Endothelial cell (in vitro differentiated cells): ENCODE results near the gene MTMR3. TPM values are rescaled to one million over a fixed set of nuclear protein-coding genes. Genes with fewer than 3 reads are reported as not detected.
"Not testable (repeated sequence)": the region's sequence is repeated elsewhere in the genome, so short reads cannot be mapped to it uniquely, and the experiment has no call there.

Experiments
- DNase-seq: peaks from one replicate; pipeline ENCODE4 v3.0.0; 2021; ENCODE audit warnings: low spot score
- H3K27ac Mint-ChIP-seq: one replicate; pipeline ENCODE4 v1.8.0; 2021; ENCODE audit warnings: mixed read lengths, inconsistent platforms; ENCODE audit not compliant: unreplicated experiment
- H3K27me3 Mint-ChIP-seq: one replicate; pipeline ENCODE4 v1.8.0; 2021; ENCODE audit warnings: mild to moderate bottlenecking, moderate library complexity, mixed read lengths, inconsistent platforms; ENCODE audit not compliant: unreplicated experiment
- H3K36me3 Mint-ChIP-seq: one replicate; pipeline ENCODE4 v1.8.0; 2021; ENCODE audit warnings: mild to moderate bottlenecking, low read depth, mixed read lengths, inconsistent platforms; ENCODE audit not compliant: unreplicated experiment
- H3K4me1 Mint-ChIP-seq: one replicate; pipeline ENCODE4 v1.8.0; 2021; ENCODE audit warnings: mild to moderate bottlenecking, mixed read lengths, inconsistent platforms; ENCODE audit not compliant: unreplicated experiment
- H3K4me3 Mint-ChIP-seq: one replicate; pipeline ENCODE4 v1.8.0; 2021; ENCODE audit warnings: mild to moderate bottlenecking, mixed read lengths, inconsistent platforms; ENCODE audit not compliant: unreplicated experiment
- H3K9me3 Mint-ChIP-seq: one replicate; pipeline ENCODE4 v1.8.0; 2021; ENCODE audit warnings: mixed read lengths, inconsistent platforms; ENCODE audit not compliant: unreplicated experiment
- total RNA-seq: library from RNA; stranded (reverse); fragmentation: NEBNext Ultra II Directional; extraction: Animal tissue kit (Norgen Biotek cat#: 25700); gene quantifications from one replicate; pipeline ENCODE4 v1.2.1, GENCODE V29; 2021; ENCODE audit not compliant: unreplicated experiment
- TF ChIP-seq, protein P1 (sequence below): fragments of 200-600 bp; sonication (generic); IDR thresholded peaks from one replicate; pipeline ENCODE4 v1.5.0; 2021; ENCODE audit warnings: antibody characterized with exemption; ENCODE audit not compliant: unreplicated experiment

Gene MTMR3
- total RNA-seq, 1 donor from 2014 or later, result 39.1 TPM

DNA sequence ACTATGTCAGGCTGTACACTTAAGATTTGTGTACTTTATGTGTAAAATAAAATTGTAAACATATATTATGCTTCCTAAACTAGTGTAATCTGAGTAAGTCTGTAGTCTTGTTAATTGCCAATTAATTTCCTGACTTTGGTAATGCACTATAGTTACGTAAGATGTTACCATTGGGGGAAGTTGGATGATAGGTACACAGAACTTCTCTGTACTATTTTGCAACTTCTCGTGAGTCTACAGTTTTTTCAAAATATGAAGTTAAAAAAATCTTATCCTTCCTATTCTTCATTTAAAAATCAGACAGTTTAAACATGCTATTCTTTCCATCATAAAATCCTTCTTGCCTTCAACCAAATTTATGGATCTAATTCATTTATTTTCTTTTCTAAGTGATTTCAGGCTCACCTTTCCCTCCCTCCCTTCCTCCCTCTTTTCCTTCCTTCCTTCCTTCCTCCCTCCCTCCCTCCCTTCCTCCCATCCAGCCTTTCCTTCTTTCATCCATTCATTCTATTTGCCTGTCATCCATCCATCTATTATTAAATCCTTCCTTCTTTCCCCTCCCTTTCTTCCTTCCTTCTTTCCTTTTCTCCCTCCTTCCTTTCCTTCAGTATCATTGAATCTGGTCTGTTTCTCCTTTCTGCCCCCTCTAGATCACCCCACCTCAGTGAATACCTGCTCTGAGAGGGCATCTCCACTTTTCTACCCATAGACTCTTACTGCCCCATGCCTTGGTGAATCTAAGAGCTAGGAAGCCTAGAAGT lies 22.8 kb upstream of the MTMR3 start:
- TF ChIP-seq, protein P1, sequence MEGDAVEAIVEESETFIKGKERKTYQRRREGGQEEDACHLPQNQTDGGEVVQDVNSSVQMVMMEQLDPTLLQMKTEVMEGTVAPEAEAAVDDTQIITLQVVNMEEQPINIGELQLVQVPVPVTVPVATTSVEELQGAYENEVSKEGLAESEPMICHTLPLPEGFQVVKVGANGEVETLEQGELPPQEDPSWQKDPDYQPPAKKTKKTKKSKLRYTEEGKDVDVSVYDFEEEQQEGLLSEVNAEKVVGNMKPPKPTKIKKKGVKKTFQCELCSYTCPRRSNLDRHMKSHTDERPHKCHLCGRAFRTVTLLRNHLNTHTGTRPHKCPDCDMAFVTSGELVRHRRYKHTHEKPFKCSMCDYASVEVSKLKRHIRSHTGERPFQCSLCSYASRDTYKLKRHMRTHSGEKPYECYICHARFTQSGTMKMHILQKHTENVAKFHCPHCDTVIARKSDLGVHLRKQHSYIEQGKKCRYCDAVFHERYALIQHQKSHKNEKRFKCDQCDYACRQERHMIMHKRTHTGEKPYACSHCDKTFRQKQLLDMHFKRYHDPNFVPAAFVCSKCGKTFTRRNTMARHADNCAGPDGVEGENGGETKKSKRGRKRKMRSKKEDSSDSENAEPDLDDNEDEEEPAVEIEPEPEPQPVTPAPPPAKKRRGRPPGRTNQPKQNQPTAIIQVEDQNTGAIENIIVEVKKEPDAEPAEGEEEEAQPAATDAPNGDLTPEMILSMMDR, result no peak
- Mint-ChIP-seq H3K9me3 (no peaks in the 10 kb centered on the region), H3K4me3 (no peak overlapping the region), H3K4me1 (peaks cover 6% of the 10 kb centered on the region), H3K36me3 (no peaks in the 10 kb centered on the region), H3K27ac (no peak overlapping the region), H3K27me3 (peaks cover 1% of the 10 kb centered on the region)
- DNase-seq, result no peak

DNA sequence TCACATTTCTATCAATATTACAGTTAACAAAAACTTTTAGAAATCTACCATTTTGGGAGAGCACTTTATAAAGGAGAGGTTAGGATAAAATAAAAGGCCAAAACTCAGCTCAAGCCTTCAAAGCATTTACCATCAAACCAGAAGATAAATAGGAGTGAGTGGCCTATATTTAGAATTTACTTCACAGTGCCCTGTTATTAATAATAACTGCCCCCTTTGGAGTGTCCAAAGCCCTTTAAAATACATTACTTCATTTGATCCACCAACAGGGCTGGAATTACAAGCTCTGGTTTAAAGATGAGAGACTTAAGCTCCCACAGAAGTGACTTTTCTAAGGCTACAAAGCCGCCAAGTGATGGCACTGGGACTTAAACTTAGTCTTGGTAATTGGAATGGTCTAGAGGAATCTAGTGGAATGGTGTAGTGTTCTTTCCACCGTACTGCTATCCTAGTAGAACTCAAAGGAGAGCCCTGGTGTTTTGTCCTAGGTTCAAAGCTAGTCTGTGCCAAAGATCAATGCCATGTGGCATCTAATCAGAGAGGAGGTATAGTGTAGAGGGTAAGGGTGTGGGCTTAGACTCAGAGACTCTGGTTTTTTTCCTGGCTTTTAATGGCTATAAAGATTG lies 21.2 kb upstream of the MTMR3 start:
- TF ChIP-seq, protein P1, result no peak

DNA sequence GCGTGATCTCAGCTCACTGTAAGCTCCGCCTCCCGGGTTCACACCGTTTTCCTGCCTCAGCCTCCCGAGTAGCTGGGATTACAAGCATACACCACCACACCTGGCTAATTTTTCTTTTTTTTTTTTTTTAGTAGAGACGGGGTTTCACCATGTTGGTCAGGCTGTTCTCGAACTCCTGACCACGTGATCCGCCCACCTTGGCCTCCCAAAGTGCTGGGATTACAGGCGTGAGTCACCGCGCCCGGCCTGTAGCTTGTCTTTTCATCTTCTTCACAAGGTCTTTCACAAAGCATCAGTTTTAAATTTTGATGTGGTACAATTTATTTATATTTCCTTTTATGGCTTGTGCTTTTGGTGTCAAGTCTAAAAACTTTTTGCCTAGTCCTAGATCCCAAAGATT lies 17.4 kb upstream of the MTMR3 start:
- not testable (repeated sequence) for H3K27me3 Mint-ChIP-seq, H3K9me3 Mint-ChIP-seq, H3K4me1 Mint-ChIP-seq, H3K4me3 Mint-ChIP-seq, DNase-seq, H3K27ac Mint-ChIP-seq, H3K36me3 Mint-ChIP-seq

More for the DNA sequence above, 21.2 kb upstream of the MTMR3 start:
- H3K4me1 Mint-ChIP-seq, result peaks cover 6% of the 10 kb centered on the region
- H3K4me3 Mint-ChIP-seq, result no peak overlapping the region
- DNase-seq, result no peak
- H3K27me3 Mint-ChIP-seq, result peaks cover 1% of the 10 kb centered on the region
- no peaks in the 10 kb centered on the region for H3K9me3 Mint-ChIP-seq
- H3K36me3 Mint-ChIP-seq, result no peaks in the 10 kb centered on the region
- H3K27ac Mint-ChIP-seq, result no peak overlapping the region

- TF ChIP-seq, protein P1, result no peak
- H3K27ac Mint-ChIP-seq, result no peak overlapping the region
- DNase-seq, result no peak
- no peak overlapping the region for H3K4me3 Mint-ChIP-seq
- H3K9me3 Mint-ChIP-seq, result no peaks in the 10 kb centered on the region
- H3K27me3 Mint-ChIP-seq, result peaks cover 1% of the 10 kb centered on the region
- no peaks in the 10 kb centered on the region for H3K36me3 Mint-ChIP-seq
- H3K4me1 Mint-ChIP-seq, result no peaks in the 10 kb centered on the region
These were observed 15.7 kb upstream of the MTMR3 start for GRCh38 chr22:29867260-29867659.

GRCh38 chr22:29867851-29868250 lies 15.1 kb upstream of the MTMR3 start:
- DNase-seq, result no peak
- Mint-ChIP-seq H3K27ac (no peak overlapping the region), H3K9me3 (no peaks in the 10 kb centered on the region), H3K36me3 (no peaks in the 10 kb centered on the region), H3K27me3 (peaks cover 1% of the 10 kb centered on the region), H3K4me3 (no peak overlapping the region), H3K4me1 (no peaks in the 10 kb centered on the region)
- TF ChIP-seq, protein P1, result no peak
